Activated CD4-positive, alpha-beta T cell treated with anti-CD3 and anti-CD28 coated beads, Interleukin-2, amount 10 ng/mL, durations not matched to agents 7 days and 5 days (primary cell): ENCODE results near the gene B3GALT5. TPM values are rescaled to one million over a fixed set of nuclear protein-coding genes. Genes with fewer than 3 reads are reported as not detected.
A peak's percentile ranks its signal among the peaks of the same experiment; 100 is the strongest.

Experiments used
- CTCF ChIA-PET: fragments of 350-600 bp; sonication (Branson Sonifier 250); formaldehyde crosslinking; loops from one replicate; lab custom pipeline; 2021; ENCODE audit warnings: antibody characterized with exemption; lab: Charles Lee
- POLR2A ChIA-PET: fragments of 350-600 bp; sonication (Branson Sonifier 250); formaldehyde crosslinking; loops from one replicate; lab custom pipeline; 2021; ENCODE audit warnings: antibody characterized with exemption; lab: Charles Lee
- DNase-seq: peaks from one replicate; pipeline ENCODE4 v3.0.0-alpha.2; 2020
- H3K27ac Mint-ChIP-seq: one replicate; pipeline ENCODE4 v1.8.0; 2021; ENCODE audit warnings: mild to moderate bottlenecking, moderate library complexity, mixed read lengths
- H3K27me3 Mint-ChIP-seq: one replicate; pipeline ENCODE4 v1.8.0; 2021; ENCODE audit warnings: mixed read lengths
- H3K36me3 Mint-ChIP-seq: one replicate; pipeline ENCODE4 v1.8.0; 2021; ENCODE audit warnings: low read depth, mixed read lengths
- H3K4me1 Mint-ChIP-seq: one replicate; pipeline ENCODE4 v1.8.0; 2021; ENCODE audit warnings: mixed read lengths
- H3K4me3 Mint-ChIP-seq: one replicate; pipeline ENCODE4 v1.8.0; 2021; ENCODE audit warnings: mild to moderate bottlenecking, moderate library complexity, mixed read lengths
- H3K9me3 Mint-ChIP-seq: one replicate; pipeline ENCODE4 v1.8.0; 2021; ENCODE audit warnings: mixed read lengths
- total RNA-seq, 2 experiments: library from RNA; stranded (reverse); gene quantifications; one replicate each; pipeline ENCODE4 v1.2.3, GENCODE V29; 2021

Gene B3GALT5
- total RNA-seq, 2 experiments from 2014 or later = not detected

- POLR2A ChIA-PET = no interaction called here
- CTCF ChIA-PET = no interaction called here
These were observed 98.1 kb downstream of the B3GALT5 start for GRCh38 chr21:39710866-39711265.

GRCh38 chr21:39712273-39712672 is 99.5 kb downstream of the B3GALT5 start:
- DNase-seq = no peak
- ChIA-PET POLR2A (no interaction called here), CTCF (no interaction called here)
- Mint-ChIP-seq H3K27me3 (no peaks in the 10 kb centered on the region), H3K4me3 (no peak overlapping the region), H3K36me3 (no peaks in the 10 kb centered on the region), H3K27ac (no peak overlapping the region), H3K9me3 (no peaks in the 10 kb centered on the region), H3K4me1 (no peaks in the 10 kb centered on the region)

More at GRCh38 chr21:39710866-39711265, 98.1 kb downstream of the B3GALT5 start:
- no peak for DNase-seq
- Mint-ChIP-seq H3K36me3 (no peaks in the 10 kb centered on the region), H3K27ac (no peak overlapping the region), H3K4me3 (no peak overlapping the region), H3K4me1 (no peaks in the 10 kb centered on the region), H3K9me3 (no peaks in the 10 kb centered on the region), H3K27me3 (no peaks in the 10 kb centered on the region)

DNA sequence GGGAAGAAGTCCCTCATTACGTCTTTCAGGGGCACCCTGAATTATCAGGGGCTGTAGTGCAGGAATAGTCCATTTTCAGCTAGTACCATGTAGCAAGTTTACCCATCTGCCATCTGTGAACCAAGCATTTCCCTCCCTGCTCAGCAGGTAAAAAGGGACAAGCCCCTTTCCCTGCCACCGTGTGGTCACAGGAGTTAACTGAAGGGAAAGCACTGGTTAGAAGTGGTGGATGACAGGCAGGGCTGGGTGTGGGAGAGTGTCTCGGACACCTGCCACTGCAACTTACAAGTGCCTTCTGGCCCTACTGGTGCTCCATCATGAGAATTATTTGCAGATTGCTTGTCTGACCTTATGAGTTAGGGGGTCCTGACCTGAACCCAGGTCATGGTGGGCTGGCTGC is 100.2 kb downstream of the B3GALT5 start:
- no peak for DNase-seq
- Mint-ChIP-seq H3K36me3 (no peaks in the 10 kb centered on the region), H3K9me3 (no peaks in the 10 kb centered on the region), H3K27me3 (no peaks in the 10 kb centered on the region), H3K4me1 (no peaks in the 10 kb centered on the region), H3K4me3 (no peak overlapping the region), H3K27ac (no peak overlapping the region)
- ChIA-PET CTCF (no interaction called here), POLR2A (no interaction called here)

GRCh38 chr21:39713905-39714304 is 101.2 kb downstream of the B3GALT5 start:
- H3K27ac Mint-ChIP-seq = no peak overlapping the region
- peaks cover 5% of the 10 kb centered on the region for H3K27me3 Mint-ChIP-seq

DNA sequence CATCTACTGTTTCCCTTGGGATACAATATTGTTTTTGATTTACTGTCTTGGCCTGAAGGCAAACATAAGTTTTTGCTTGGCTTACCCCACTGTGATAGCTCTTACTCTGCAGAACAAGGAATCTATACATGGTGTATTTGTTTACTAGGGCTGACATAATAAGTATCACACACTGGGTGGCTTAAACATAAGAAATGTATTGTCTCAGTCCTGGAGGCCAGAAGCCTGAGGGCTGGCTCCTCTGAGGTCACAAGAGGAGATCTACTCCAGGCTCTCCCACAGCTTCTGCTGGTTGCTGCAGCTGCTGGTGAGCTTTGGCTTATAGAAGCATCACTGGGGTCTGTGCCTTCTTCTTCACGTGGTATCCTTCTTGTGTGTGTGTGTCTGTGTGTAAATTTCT is 101.6 kb downstream of the B3GALT5 start:
- no peak overlapping the region for H3K27ac Mint-ChIP-seq
- no peak overlapping the region for H3K4me3 Mint-ChIP-seq
- POLR2A ChIA-PET = no interaction called here
- no peak for DNase-seq
- no peaks in the 10 kb centered on the region for H3K9me3 Mint-ChIP-seq
- H3K36me3 Mint-ChIP-seq = no peaks in the 10 kb centered on the region
- CTCF ChIA-PET = no interaction called here
- peaks cover 5% of the 10 kb centered on the region for H3K27me3 Mint-ChIP-seq
- H3K4me1 Mint-ChIP-seq = no peaks in the 10 kb centered on the region

More at GRCh38 chr21:39713905-39714304, 101.2 kb downstream of the B3GALT5 start:
- ChIA-PET CTCF (no interaction called here), POLR2A (no interaction called here)
- no peak for DNase-seq
- Mint-ChIP-seq H3K36me3 (no peaks in the 10 kb centered on the region), H3K9me3 (no peaks in the 10 kb centered on the region), H3K4me1 (no peaks in the 10 kb centered on the region), H3K4me3 (no peak overlapping the region)

GRCh38 chr21:39715804-39716397 is 103.2 kb downstream of the B3GALT5 start:
- no peak overlapping the region for H3K4me3 Mint-ChIP-seq
- H3K9me3 Mint-ChIP-seq = no peaks in the 10 kb centered on the region
- ChIA-PET CTCF (interaction anchor here (0.5 kb wide), 1 partner anchor 1751 kb away, joined by 3 read pairs; no protein-coding TSS in a partner anchor), POLR2A (no interaction called here)
- DNase-seq = peak; percentile 57
- peaks cover 5% of the 10 kb centered on the region for H3K27me3 Mint-ChIP-seq
- no peaks in the 10 kb centered on the region for H3K36me3 Mint-ChIP-seq
- no peak overlapping the region for H3K27ac Mint-ChIP-seq
- H3K4me1 Mint-ChIP-seq = no peaks in the 10 kb centered on the region

GRCh38 chr21:39720126-39720778 is 107.5 kb downstream of the B3GALT5 start:
- no peaks in the 10 kb centered on the region for H3K9me3 Mint-ChIP-seq
- CTCF ChIA-PET = no interaction called here
- no peak overlapping the region for H3K27ac Mint-ChIP-seq
- DNase-seq = no peak
- H3K4me1 Mint-ChIP-seq = no peaks in the 10 kb centered on the region
- POLR2A ChIA-PET = no interaction called here
- no peak overlapping the region for H3K4me3 Mint-ChIP-seq
- no peaks in the 10 kb centered on the region for H3K36me3 Mint-ChIP-seq
- peaks cover 5% of the 10 kb centered on the region for H3K27me3 Mint-ChIP-seq

DNA sequence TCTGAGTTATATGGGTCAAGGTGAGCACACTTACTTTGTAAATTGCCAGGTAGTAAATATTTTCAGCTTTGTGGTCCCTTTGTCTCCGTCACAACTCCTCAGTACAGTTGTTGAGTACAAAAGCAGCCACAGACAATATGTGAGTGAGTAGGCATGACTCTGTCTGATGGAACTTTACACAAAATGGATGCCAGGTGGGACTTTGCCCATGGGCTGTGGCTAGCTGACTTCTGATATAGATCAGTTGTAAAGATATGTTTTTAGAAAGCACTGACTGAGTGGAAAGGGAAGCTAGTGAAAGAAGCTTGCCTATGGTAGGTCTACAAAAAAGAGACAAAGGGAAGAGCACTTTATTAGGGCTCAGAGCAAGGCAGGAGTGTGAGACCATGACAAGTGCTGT is 109.1 kb downstream of the B3GALT5 start:
- Mint-ChIP-seq H3K27ac (no peak overlapping the region), H3K9me3 (no peaks in the 10 kb centered on the region), H3K36me3 (no peaks in the 10 kb centered on the region), H3K4me1 (no peaks in the 10 kb centered on the region), H3K4me3 (no peak overlapping the region), H3K27me3 (peaks cover 5% of the 10 kb centered on the region)
- ChIA-PET POLR2A (no interaction called here), CTCF (no interaction called here)
- no peak for DNase-seq

Other genes starting within 250 kb of the B3GALT5 start
- gene LCA5L, start 167.2 kb upstream of the B3GALT5 start, total RNA-seq = under 1 TPM in 1 of 2 experiments, not detected in 1; 0.19 TPM
- 1 to 10 TPM in 1 of 2 experiments, under 1 TPM in 1; 0.89 to 1.6 TPM for gene SH3BGR, start 161.0 kb upstream of the B3GALT5 start, total RNA-seq
- gene IGSF5, start 132.2 kb downstream of the B3GALT5 start, total RNA-seq = not detected